NCI-H2227 (cell line): Measurements from ENCODE around the gene ZC2HC1B.

Experiments used
- DNase-seq: peaks from one replicate; lab custom pipeline; 2025; ENCODE audit not compliant: unreplicated experiment; lab: John Stamatoyannopoulos, UW

Gene ZC2HC1B

GRCh38 chr6:143929975-143930374 is 65.7 kb downstream of the ZC2HC1B start:
- no peak for DNase-seq

DNA sequence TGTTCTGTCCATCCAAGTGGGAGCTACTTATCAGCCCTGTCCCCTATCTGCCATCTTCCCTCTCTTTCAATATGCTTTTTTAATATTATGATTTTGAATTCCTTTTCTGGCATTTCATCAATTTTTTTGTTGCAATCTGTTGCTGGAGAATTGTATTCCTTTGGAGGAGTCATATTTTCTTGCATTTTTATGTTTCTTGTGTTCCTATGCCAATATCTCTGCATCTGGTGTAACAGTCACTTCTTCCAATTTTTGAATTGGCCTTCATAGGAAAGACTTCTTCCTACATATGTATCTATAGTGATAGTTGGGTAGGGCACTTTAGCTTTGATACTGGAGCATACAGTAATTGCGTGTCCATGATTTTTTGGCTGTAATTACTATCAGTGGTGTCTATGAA is 70.1 kb downstream of the ZC2HC1B start:
- DNase-seq = no peak

GRCh38 chr6:143934867-143935266 is 70.6 kb downstream of the ZC2HC1B start:
- DNase-seq = no peak

DNA sequence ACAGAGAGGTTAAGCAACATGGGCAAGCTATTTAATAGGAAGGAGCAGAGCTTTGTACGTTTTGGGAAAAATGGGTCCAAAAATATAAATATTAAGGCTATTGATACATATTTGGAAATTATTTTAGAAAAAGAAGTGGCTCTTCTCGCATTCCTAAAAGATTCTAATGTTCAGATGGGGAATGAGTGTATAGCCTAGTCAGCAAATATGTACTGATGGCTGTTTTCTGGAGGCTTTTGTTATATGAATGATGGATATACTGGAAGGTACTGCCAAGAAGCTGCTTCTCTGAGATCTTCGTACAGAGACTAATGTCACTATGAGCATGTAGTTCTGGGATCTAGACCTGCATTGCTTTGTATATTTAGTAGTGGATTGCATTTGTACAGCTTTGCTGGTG is 72.1 kb downstream of the ZC2HC1B start:
- no peak for DNase-seq

DNA sequence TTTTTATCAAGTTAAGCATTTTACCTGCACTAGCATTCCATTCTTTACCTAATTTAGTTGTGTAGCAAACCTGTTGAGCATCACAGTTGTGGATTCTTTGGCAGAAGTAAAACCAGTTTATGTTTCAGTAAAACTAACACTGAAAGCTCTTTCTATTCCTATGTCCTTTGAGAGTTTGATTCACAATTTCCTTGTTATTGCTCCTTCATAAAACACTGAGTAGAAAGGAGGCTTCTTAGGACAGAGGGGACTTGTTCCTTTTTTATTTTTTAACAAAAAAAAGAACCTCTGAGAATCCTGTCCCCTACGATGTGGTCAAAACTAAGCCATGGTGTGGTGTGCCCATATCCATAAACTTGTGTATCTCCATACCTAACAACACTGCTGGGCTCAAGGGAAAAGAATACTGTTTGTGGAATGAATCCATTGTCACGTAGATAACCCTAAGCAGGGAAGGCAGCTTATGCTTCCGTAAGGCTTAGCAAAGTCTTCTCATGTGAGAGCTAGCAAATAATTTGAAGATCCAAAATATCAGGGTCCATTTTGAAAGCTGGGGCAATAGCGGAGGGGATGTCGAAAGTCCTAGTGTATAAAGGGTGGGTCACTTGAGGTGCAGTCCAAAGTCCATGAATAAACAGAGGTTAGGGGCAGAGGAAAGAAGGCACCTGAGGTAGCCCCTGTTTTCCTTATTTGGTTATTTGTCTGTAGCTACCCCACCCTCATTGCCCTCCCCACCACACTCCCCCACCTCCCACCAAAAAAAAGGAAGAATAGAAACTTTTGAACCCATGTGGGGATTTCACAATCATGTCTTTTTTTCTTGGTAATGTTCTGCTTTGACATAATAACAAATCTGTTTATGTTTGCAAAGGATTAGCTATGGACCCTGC is 72.7 kb downstream of the ZC2HC1B start:
- DNase-seq = no peak

DNA sequence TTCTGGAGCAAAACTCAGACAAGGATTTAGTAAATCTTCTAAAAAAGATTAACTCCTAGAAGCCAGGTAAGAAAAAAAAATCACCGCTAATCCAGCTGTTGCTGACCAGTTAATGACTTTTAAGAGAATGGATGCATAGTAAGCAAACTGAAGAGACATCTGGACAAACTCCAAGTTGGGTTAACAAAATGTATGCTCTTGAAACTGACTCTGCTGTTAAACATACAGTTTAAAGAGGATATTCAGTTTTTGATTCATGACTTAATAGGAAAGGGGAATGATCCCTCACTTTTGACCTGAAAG is 73.3 kb downstream of the ZC2HC1B start:
- no peak for DNase-seq

- DNase-seq = no peak
These were observed 75.1 kb downstream of the ZC2HC1B start for GRCh38 chr6:143939364-143939763.

- peak; percentile 47 for DNase-seq
These were observed 75.8 kb downstream of the ZC2HC1B start for GRCh38 chr6:143940011-143940597.

GRCh38 chr6:143941852-143942627 is 77.8 kb downstream of the ZC2HC1B start:
- DNase-seq = peak; percentile 50

DNA sequence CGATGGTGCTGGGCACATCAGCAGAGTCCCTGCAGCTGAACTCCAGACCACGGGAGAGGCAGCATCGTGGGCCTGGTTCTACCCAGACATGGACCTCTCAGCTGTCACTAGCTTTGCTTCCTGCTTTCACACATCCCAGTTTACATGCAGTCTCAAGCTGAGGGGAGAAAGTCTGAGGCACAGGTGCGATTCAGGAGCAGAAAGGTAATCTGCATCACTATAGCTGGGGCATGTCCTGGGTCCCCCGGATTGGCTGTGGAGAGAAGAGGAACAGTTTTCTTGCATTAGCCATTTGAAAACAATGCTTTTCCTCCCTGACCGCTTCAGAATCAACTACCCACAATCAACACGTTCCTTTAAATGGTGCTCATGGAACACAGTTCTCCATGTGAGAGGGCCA is 83.9 kb downstream of the ZC2HC1B start:
- DNase-seq = no peak

GRCh38 chr6:143949535-143949934 is 85.3 kb downstream of the ZC2HC1B start:
- no peak for DNase-seq

- no peak for DNase-seq
These were observed 85.7 kb downstream of the ZC2HC1B start for GRCh38 chr6:143949962-143950361.

GRCh38 chr6:143950875-143951274 is 86.6 kb downstream of the ZC2HC1B start:
- DNase-seq = no peak

- DNase-seq = no peak
These were observed 87.9 kb downstream of the ZC2HC1B start for GRCh38 chr6:143952060-143952778.

DNA sequence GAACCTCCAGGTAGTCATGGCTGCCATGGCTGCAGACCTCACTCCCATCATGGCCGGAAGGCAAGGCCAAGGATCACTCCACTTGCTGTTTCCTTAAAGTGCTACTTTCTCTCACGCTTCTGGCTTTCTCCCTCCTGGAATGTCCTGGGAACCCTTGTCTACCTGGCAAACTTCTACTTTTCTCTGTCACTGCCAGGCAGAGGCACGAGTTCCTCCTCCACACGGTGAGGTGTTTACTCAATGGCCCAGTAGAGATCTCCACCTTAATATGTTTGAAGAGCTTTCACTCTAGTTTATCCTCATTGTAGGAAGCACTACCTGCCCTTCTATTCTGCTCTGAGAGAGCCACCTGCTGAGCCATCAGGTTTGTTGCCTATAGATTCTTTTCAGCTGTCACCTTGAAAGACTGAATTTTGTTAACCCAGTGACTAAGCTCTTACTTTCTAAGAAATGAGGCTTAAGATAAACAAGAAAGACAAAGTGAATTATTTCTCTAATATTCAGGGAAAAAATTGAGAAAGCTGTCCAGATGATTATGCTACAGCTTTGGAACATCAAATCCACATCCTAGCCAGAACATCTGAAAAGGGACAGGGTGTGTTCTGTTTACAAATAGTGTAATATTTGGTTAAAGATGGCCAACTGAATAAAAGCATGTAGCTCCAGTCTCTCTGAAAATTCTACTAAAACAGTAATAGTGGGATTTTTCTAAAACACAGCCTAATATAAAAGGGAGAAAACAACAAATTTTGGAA is 88.8 kb downstream of the ZC2HC1B start:
- no peak for DNase-seq

DNA sequence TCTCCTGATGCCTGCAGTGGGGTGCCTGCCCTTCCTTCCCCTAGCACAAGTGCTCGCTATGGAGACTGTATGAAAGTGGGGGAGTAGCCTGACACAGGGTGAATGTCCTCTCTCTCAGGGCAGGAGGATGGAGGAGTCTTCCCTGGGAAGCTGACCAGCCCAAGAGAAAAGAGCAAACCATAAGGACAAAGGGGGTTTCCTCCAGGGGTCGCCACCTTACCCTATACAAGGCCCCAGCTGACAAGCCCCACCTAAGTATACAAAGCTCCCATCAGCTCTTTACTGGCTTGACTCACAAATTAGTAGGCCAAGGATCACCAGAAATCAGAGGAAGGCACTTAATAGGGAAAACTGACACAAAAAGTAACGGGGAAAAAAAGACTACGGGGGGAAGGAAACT is 89.6 kb downstream of the ZC2HC1B start:
- DNase-seq = no peak

- DNase-seq = no peak
These were observed 91.7 kb downstream of the ZC2HC1B start for GRCh38 chr6:143955971-143956370.

- DNase-seq = no peak
These were observed 93.5 kb downstream of the ZC2HC1B start for GRCh38 chr6:143957679-143958274.

- peak; percentile 78 for DNase-seq
These were observed 94.6 kb downstream of the ZC2HC1B start for GRCh38 chr6:143958839-143959399.

DNA sequence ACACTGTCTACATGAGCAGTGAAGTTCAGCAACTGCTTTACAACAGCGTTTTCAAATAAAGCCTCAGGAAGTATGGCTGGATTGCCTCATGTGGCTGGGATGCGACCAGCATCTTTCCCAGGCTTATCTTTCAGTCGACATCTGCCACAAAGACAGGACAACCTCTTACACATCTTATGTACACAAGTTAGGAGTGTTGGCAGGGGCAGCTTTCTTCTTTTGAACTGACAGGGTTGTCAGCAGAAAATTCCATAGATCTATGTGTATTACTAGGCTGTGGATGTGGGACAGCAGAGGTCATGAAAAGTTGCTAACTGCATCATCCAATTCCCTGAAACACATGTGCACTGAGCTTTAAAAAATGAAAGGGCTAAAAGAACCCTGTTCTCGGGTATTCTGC is 95.7 kb downstream of the ZC2HC1B start:
- DNase-seq = no peak
